HG03103 (cell line): ENCODE results near the gene KIF16B.

Source experiments
- ATAC-seq: cut with Tn5 transposase; IDR thresholded peaks from one replicate; pipeline ENCODE4 v1.9.1; 2021; ENCODE audit warnings: low read depth; ENCODE audit not compliant: unreplicated experiment

The KIF16B gene

DNA sequence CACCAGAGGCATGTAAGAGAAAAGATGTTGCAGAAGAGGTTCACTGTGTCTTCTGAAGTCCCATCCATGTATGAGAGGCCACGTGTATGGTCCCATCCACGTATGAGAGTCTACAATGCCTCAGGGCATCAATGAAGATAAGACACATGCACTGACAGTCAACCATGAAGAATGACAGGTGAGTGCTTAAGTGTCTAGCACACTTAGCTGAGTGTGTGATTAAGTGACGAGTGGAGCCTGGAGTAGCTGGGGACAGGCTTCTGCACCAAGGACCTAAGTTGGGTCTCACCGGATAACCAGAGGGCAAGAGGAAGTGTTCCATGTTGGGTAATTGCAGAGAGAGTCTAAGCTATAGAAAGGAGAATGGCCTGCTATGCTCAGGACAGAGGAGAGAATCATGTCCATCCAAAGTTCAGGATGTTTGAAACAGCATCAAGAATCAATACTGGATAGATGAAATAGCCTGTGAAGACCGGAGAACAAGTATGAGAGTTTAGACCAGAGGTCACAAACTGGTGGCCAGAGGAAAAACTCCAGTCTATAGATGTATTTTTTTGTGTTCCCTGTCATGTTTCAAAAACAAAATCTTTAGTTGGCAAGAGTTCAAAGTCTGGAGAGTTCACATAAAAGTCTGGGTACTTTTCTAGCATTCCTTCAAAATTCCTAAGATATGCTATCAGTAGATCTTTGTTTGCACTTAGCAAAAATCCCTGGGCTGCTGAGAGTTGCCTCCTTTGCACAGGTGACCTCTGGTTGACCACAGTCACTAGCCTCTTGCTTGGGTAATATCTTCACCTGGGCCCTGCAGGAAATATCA is 165.8 kb downstream of the KIF16B start:
- no peak for ATAC-seq

DNA sequence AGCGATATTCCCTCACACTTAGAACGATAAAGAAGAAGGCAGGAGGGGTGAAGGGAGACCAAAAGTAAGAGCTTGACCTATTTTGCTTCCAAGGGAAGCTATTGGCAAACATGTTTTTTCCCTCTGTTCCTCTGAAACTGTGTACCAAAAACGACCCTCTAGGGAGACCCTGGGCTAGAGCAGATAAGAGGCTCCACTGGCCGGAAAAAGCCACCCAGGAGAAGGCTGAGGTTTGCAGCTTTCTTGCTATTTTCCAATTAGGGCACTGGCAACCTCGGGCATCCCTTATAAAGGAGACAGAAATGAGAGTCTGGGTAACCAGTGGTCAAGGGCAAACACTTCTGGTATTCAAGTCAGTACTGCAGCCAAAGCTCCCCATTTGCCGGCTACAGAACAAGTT is 168.0 kb downstream of the KIF16B start:
- no peak for ATAC-seq

DNA sequence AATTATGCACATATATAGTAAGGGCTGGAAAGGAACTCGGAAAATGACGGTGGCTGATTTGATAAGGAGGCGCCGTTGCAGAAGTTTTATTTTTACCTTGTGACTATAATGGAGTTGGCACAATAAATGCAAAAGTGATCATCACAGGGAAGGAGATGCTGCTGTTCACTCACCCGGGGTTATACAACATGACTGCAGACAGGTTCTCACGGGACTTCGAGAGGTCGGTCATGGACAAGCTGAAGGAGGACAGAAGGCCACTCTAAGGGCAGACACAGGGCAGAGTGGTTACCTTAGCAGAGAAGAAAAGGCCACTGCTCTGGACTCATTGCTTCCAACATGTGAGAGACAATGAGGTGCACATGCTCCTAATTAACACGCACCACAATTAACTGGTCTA is 168.6 kb downstream of the KIF16B start:
- no peak for ATAC-seq

DNA sequence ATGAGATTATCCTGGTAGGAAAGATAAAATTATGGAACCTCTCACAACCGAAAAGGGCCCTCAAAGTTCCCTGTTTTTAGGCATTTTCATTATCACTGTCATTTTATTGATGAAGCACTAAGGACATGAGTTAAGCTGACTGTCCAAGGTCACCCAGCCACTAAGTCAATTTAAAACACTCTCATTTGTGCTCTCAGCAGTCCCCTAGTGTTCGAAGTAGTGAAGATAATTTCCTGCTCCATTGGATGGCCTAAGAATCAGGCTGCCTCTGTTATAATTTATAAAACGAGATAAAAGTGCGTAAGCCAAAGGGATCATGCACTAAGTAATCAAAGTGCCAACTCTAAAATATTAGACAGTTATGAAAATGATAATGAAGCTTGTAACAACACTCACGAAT is 169.1 kb downstream of the KIF16B start:
- ATAC-seq, result no peak

DNA sequence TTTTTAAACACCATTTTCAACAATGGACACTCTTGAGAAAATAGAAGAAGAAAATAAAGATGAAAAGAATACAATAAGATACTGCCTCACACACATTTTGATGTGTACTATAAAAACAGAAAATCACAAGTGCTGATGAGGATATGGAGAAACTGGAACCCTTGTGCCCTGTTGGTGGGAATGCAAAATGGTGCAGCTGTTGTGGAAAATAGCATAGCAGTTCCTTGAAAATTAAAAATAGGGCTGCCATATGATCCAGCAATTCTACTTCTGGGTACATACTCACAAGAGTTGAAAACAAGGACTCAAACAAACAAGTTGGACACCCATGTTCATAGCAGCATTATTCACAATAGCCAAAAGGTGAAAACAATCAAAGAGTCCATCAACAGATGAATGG is 173.0 kb downstream of the KIF16B start:
- no peak for ATAC-seq

DNA sequence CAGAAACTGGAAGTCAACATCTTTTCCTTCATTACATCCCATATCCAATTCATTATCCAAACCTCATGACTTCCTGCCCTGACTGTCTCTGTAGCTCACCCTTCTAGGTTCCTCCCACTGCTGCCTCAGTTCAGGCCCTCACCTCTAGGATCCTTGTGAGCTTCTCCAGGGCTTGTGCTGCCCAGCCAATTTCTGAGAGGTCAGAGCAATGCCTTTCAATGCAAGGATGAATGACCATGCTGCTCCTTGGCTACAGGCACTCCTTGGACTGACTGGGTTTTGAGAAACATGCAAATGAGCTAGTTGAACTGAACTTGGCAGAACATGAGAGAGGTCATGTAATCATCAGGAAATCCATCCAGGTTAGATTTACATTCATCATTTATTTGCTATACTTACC is 173.4 kb downstream of the KIF16B start:
- ATAC-seq, result no peak

DNA sequence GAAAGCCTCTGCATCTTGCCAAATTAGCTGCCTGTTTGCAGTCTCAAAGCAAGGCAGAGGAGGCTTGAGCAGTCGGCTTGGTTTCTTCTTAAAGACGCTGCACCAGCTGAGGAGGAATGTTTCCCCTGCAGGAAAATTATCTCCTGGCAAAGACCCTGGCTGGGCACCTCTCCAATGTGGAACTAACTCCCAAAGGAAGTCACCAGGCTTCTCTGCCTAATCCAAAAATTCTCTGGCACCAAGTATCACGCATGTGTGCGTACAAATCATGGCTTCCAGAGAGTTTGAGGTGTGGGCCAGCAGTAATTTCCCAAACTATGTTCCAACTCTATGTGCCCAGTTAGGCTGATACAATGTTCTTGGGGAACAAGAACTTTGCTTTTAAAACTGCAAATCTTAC is 176.2 kb downstream of the KIF16B start:
- no peak for ATAC-seq

DNA sequence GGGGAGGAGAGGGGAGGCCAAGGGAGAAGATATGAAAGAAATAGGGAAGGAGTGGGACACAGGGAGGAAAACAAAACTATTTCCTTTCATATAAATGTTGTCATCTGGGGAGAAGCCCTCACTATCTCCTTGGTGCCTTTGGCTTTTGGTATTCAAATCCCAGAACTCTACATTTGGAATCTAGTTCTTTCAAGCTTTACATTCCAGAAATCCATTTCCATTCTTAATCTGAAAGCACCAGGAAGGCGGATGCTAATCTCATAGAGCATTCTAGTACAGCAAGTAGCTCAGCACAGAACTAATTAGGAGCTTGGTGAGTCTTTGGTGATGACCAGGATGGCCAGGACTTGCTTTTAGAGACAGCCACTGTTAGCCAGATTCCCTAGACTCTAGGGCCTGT is 177.9 kb downstream of the KIF16B start:
- ATAC-seq, result no peak

DNA sequence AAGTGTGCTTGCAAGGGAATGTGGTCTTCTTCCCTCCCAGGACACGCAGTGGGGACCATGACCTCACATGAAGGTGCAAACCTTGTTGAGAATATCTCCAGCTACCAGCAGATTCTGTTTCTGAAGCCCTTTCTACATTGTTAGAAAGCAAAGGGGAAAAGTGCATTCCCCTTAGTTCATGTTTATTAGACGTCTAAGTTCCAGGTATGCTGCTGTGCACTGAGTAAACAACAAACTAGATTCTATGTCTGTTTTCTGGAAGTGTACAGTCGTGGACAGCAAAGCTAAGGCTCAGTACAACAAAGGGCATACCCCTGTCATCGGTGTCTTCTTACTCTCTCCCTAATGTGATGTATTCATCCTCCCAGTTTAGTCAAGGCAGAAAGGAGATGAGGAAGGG is 178.5 kb downstream of the KIF16B start:
- ATAC-seq, result no peak

DNA sequence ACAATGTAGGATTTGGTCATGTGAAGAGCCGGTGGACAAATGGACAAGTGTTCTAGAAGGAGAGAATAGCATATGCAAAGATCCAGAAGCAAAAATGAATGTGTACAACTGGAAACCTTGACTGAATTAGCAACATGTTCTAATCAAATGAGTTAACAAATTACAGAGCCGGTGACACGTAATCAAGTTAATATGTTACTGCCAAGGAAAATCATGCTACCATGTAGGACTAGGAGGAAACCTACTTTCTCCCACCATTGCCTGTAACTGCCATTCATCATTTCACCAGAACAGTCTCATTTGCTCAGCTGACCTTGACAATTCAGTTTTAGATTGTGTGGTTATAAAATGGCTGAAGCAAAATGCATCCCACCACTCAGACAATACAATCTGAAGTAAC is 179.4 kb downstream of the KIF16B start:
- ATAC-seq, result no peak

DNA sequence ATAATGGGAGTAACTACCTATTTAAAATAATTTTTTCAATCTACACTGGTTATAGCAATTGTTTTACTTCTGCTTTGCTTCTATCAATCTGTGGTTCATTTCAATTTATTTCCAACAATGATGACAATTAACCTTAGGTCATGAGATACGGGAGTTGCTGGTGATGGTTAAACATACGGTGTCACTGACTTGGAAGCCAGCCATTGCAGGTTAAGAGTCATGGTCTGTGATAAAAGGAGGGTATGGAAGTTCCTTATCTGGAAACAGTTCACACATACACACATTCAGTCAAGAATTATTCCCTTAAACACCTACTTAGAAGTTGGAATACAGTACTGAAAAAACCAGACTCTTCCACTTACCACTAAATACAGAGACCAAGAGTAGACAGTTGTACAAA is 180.0 kb downstream of the KIF16B start:
- ATAC-seq, result no peak

DNA sequence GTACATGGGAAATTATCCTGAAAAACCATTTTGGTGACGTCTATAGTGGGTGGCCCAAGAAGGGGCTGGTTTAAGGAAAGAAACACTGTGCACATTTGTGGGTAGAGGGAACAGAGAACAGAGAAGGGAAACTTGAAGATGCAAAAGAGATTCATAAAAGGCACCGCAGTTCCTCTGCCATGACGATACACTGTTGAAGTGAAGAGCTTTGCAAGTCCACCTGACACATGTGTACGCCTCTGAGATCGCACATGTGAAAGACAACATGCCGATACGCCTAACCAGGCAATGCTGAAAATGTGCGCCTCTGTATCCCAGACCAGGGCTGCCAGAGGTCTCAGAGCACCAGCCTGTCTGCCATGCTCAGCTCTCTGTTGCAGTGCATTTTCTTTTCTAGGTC is 180.9 kb downstream of the KIF16B start:
- ATAC-seq, result peak; percentile 92

DNA sequence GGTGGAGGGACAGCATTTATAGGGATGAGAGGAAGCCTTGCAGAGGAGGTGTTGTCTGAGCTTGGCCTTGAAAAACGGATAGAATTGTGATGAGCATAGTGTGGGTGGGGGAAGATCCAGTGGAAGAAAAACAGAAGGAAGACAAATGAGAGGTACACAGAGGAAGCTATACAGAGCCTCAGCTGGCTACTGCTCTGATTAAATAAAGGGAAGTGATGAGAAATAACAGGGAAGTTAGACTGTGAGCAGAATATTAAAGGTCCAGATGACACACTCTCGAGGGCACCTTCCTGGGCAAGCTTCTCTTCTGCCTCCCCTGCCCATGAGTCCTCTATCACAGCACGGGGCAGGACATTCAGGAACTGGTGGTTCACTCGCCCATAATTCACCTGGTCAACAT is 182.3 kb downstream of the KIF16B start:
- ATAC-seq, result no peak

DNA sequence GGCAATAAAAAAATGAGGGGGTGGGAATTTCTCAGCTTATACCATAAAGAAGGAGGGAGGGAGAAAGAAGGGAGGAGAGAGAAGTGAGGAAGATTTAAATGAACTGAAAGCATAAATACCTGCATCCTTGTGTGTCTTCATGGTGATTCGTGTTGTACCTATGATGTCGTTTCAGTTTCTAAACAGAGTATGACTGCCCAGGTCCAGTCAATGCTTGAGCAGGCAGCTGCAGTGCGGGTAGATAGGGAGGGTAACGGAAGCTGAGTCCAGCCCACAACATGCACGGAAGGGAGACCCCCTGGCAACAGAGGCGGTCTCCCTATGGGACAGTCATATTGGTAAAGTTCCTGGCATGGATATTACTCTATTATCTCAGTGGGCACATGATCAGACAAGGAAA is 184.5 kb downstream of the KIF16B start:
- no peak for ATAC-seq

DNA sequence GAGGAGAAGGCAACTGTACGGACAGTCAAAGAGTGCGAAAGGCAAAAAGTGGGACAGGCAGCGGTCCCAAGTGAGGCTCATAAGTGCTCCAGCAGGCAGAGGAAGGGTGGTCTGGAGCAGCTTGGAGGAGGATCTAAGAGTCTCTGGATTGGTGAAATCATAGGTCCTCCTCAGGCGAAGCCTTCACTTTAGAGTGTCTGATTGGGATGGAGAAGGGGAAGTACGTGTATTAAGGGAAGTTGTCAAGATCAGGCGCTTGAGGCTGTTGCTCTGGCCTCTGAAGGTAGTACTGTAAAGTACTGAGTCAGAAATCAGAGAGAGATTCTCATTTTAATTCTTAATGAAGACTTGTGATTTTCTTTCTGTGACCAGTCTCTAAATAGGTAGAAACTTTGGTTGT is 185.6 kb downstream of the KIF16B start:
- ATAC-seq, result no peak

DNA sequence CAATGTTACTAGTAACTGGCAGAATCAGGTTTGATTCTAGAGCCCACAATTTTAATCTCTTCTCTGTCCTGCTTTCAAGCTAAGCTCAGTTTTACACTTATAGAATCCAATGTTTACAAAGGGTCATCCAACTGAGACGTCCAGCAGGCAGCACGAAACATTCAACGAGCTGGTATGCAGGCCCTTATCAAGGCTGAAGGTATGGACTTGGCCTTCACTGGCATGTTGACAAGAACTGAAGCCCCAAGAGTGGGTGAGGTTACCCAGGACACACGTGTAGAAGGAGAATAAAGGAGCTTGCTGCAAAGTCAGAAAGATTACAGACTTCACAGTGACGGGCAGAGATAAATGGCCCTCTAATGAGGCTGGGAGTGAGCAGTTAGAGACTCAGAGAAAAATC is 187.4 kb downstream of the KIF16B start:
- ATAC-seq, result no peak

DNA sequence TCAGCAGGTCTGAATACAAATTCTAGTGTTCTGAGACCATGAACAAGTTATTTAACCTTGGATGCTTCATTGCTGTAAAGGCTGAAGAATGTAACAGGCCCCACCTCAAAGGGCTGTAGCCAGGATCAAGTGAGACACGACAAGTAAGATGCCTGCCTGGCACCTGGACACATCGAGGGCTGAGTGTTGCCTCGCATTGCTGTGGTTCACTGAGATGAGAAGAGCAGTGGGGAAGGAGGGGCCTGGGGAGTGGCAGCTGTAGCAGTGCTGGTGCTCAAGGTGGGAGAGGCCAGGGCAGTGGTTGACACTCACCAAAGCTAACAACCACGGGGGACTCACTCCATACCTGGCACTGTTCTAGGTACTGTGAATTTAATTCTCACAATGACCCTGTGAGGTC is 187.8 kb downstream of the KIF16B start:
- ATAC-seq, result no peak

DNA sequence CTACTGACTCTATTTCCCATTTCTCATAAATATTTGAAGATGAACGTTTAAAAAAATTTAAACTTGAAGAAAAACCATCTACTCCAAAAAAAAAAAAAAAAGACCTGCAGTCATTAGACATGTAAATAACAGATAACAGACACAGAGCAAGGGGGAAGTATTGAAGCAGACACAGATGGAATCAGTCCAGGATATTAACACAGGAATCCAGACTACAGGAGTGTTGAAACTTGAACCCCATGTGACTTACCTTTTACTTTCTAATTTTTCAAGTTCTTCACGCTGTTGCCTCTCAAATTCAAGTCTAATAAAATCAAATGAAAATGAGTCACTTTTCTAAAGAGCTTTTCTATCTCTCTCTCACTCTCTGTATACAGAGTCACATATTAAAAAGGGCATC is 191.8 kb downstream of the KIF16B start:
- ATAC-seq, result no peak

DNA sequence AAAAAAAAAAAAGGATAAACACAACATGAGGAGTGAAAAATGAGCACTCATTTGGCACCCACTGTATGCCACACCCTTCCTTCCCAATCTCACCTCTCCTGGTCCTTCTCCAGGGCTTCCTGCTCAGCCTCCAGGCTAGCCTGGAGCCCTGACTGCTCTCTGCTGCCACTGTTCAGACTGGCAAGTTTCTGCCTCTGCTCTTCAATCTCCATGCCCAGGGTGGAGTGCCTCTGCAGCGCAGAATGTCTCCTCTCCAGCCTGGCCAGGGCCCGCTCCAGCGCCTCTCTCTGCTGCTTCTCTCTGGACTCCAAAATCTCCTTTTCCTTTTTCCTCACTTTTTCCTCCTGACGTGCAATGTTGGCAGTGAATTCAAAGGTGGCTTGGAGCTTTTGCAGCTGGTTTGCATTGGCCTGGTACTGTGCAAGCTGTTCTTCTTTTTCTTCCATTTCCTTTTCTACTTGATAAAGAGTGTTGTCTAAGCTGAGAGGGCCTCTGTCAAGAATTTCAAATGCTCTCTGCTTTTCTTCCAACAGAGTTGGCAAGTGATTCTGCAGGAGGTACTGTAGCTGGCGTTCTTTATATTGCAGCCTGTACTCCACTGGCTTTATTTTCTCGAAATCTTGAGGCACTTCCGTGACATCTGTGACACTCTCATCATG is 194.4 kb downstream of the KIF16B start:
- ATAC-seq, result no peak

DNA sequence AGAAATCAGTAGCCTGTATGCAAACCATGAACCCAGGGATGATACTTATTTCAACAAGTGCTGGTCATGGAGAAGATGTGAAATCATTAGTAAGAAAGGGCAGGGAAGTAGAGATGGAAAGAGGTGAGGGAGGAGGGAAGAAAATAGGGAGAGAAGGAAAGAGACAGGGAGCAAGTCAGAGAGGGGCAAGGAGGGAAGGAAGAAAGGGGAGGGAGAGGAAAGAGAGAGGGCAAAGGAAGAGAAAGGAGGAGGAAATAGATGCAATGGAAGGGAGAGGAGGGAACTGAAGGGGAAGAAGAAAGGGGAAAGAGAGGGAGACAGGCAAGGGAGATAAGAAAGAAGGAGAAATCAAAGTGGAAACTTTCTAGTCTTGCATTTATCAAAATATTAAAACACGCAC is 195.1 kb downstream of the KIF16B start:
- no peak for ATAC-seq

DNA sequence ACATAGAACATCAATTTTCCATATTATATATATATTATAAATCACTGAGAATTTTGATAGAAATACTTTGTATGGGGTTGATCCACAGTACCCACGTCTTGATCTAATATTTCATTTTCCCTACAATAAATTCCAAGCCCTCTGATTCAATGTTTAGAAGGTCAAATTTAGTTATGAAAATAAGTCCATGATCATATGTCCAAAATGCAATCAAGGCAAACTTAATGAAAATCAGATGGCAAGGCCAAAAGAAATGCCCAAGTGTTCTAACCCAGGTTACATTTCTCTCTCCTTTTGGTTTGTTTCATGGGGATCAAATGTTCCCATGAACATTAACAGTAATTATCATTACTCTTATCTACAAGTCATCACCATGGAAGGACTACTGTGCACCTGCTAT is 203.8 kb downstream of the KIF16B start:
- no peak for ATAC-seq

DNA sequence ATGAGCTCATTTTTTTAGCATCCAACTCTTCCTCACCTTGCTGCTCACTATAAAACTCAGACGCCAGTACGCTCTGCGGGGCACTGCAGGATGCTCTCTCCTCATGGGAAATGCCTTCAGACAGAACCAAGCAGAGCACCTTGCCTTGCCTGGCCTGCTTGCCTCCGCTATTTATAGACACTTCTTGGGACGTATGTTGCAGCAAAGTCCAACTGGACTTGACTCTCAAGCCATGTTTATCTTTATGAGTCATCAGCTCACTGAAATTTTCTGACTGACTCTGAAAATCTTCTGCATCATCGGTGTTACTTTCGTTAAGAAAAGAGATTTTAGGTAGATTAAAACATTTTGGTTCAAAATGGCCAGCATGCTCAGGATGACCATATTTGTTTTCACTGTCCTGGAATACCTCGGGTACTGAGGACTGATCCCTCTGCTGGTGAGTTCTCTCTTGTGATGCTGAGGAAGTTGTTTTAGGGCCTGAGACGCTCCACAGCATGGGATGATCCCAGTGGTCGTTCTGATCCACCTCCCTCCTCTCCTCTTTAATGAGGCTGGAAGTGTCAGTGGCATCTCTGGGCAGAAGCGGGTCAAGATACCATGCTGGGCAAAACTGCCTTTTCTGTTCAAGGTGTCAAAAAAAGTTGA is 204.5 kb downstream of the KIF16B start:
- no peak for ATAC-seq
